GM18870 (cell line): ENCODE data around the gene SAMD4A.
A peak's percentile ranks its signal among the peaks of the same experiment; 100 is the strongest.
"Not testable (repeated sequence)": the region's sequence is repeated elsewhere in the genome, so short reads cannot be mapped to it uniquely, and the experiment has no call there.

ENCODE experiments used
- ATAC-seq: cut with Tn5 transposase; IDR thresholded peaks from one replicate; pipeline ENCODE4 v1.9.1; 2021; ENCODE audit warnings: moderate library complexity; ENCODE audit not compliant: unreplicated experiment

SAMD4A gene

DNA sequence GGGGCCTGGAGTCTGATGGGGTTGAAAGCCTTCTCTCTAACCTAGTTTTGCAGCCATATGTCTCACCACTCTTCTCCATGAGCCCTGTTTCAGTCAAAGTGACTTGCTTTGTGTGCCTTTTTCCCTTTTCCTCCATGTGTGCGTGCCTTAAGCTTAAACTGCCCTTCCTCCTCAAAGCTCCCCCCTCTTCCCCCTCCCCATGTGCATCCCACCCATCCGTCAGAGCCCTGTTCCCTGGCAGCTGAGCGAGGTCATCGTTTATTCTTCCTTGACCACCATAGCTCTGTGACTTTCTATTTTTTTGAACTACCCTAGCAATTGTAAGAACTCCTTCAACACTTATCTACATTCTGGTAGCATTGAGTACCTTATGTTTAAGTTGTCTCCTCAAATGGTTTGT, 24.9 kb downstream of the SAMD4A start:
- ATAC-seq, result no peak

GRCh38 chr14:54593860-54594259, 26.9 kb downstream of the SAMD4A start:
- no peak for ATAC-seq

GRCh38 chr14:54594537-54594936, 27.6 kb downstream of the SAMD4A start:
- ATAC-seq, result no peak

GRCh38 chr14:54597795-54598443, 31.0 kb downstream of the SAMD4A start:
- no peak for ATAC-seq

DNA sequence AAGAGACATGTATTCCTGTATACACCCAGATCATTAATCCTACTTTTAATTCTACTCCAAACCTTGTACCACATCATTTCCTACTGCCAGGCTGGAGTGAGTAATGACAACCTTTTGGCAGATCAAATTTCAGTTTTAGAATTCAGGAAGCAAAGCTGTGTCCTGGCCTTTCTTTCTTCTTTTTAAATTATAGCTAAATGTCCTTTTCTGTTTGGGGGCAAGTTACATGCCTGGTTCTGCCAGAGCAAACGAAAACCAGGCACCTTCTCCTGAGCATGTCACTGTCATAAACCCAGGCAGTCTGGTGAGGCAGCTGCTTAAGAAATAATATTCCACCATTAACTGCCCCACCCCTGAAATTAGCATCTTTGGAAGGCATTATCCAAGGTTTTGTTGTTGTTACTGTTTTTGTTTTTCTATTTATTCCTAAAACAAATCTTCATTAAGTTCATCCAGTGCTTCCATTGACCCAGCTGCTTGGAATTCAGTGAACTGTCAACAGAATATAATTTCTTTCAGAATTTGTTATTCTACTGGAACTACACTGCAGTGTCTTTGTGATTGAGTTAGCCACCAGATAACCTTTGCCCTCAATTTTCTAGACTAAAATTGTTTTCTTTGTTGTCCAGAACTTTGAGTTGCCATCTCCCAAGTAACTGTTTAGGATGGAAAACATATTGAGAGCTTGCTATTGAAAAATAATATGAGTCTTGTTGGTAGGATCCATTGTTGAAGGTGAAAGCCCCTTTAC, 33.2 kb downstream of the SAMD4A start:
- ATAC-seq, result no peak

DNA sequence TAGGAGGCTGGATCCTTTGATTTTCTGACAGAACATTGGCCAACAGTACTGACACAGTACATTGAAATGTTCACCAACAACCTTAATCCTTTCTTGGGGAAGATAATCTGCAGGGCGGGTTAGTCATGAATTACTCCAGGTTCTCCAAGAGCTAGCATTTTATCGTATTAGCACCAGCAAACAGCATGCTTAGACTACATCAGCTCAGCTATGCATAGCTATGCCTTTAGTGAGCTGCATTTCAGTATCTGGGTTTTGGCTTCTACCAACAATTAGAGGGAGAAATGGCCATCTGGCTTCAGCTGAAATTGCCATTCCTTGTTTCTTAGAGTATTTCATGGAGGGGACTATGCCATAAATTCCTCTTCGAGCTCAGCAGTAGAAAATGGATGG, 33.8 kb downstream of the SAMD4A start:
- no peak for ATAC-seq

DNA sequence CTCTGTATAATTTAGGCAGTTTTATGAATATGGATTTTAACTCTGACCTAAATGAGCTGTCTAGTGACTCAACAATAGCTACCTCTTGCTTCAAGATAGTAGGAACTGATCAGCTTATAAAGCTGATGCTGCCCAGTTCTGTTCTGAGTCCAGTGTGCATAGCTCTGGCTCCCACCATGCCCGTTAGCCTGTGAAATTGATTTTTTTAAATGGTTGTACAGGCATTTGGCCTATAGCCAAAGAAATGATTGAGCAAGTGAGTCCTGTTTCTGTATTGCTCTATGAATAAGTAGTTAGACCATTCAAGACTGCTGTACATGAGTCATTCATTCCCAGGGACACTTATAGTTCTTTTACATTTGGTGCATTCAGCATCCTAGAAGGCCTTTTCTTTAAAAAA, 36.4 kb downstream of the SAMD4A start:
- ATAC-seq, result no peak

DNA sequence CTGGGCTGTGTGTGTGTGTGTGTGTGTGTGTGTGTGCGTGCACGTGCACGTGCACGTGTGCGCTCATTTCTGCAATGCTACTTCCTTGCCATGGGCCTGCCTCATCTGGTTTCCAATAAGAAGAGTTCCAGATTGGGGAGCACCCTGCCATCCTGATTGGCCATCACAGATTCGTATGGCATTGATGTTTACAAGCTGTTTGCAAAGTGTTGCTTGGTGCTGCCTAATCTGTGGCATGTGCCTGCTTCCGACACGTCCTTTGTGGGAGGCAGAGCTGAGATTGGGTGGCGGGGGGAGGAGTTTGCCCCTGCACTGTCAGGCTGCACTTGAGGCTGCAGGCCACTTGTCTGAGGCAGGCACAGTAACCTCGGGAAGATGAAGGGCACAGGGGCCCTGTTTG, 39.2 kb downstream of the SAMD4A start:
- ATAC-seq, result no peak

GRCh38 chr14:54606631-54607133, 39.8 kb downstream of the SAMD4A start:
- ATAC-seq, result no peak

- ATAC-seq, result no peak
These were observed 42.6 kb downstream of the SAMD4A start for GRCh38 chr14:54609576-54609975.

DNA sequence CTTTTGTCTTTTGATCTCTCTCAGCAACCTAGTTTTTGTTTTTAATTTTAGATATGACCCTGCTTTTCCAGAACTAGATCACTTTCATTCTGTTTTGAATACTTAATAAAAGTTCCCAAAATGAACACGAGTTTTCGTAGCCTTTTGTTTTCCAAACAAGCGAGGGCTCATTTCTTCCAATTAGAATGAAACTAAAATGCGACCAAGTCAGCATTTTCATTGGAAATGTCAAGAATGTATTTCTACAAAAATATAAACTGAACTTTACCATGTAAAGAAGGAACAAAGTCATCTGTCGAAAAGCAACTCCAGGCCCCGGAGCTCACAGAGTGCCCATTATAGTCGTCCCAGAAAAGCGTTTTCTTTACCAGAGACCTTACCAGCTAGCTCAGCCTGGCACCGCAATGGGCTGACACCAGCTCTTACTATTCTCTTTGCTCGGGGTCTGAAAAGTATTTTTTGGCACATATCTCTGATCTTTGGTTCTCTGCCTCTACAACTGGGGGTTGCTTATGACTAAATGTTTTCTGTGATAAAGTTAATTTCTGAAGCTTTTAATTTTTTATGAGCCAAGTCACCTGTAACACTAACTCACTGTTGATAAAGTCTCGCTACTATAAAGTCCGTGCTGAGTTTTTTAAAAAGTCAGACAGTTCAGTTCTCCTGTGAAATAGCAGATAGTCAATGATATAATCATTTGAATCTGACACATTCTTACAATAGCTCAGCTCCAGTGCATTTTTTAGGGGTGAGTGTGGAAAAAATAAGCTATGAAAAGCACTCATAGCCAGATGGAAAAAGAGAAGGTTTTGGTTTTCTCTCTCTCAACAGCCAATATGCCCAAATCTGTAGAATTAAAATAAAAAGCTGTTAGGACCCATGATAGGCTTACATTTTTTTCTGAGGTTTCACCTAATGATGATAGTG, 43.4 kb downstream of the SAMD4A start:
- no peak for ATAC-seq

GRCh38 chr14:54614296-54614695, 47.4 kb downstream of the SAMD4A start:
- no peak for ATAC-seq

DNA sequence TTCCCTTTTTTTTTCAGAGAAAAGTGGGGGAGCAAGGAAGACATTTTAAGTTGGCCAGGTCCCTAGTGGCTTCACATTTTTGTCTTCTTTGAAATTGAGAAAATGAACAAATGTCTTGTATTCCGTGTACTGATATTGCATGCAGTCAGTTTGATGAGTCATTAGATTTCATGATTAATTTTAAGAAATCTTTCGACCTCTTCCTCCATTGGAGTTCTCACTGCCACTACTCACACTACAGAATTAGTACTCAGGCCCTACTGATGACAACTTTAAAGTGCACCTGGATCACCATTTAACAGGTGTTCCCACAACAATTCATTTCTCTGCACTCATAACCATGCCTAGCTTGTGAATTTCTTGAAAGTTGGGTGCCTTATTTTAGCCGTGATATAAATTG, 50.5 kb downstream of the SAMD4A start:
- no peak for ATAC-seq

DNA sequence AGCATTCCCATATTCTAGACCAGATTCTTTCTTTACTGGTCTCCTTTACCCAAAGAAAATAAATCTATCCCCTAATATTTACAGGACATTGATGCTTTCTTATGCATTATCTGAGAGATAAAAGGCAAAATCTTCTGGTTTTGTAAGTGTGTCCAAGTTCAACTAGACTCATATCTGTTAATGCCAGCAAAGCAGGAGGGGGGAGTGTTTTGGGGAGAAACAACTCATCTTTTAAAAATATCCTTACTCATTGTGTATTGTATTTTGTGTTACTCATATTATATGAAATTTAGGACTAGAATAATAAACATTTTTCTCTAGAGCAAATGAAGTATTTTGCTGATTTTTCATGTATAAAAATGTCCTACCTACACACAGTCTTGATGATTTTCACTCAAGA, 54.8 kb downstream of the SAMD4A start:
- no peak for ATAC-seq

DNA sequence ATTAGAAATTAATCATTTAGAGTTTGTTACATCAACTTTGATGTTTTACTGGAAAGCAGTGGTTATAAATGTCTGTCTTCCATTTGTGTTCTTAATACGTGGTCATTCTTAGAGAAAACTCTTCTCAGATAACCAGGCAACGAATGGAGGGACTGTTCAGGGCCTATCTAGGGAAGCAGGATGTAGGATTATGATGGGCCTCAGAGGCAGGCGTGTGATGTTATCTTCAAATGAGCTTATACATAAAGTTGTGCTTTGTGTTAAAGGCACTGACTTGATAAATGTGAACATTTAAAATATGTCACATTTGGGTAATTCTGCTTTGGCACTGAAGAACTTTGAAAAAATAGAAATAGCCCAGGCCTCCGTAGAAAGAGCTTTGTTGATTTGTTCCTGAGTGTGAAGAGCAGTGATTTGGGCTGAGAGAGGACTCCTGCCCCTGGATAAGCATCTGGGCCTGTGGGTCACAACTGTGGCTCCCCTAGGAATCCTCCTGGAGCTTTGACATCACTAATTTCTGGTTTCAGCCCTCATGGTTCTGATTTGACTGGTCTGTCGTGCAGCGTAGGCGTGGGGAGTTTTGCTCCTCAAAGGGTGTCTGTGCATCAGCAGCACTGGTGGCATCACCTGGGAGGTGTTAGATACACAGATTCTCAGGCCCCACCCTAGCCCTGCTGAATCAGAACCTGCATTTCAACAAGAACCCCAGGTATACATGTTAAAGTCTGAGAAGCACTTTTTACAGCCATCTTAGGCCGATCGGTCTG, 55.4 kb downstream of the SAMD4A start:
- ATAC-seq, result peak; percentile 85

DNA sequence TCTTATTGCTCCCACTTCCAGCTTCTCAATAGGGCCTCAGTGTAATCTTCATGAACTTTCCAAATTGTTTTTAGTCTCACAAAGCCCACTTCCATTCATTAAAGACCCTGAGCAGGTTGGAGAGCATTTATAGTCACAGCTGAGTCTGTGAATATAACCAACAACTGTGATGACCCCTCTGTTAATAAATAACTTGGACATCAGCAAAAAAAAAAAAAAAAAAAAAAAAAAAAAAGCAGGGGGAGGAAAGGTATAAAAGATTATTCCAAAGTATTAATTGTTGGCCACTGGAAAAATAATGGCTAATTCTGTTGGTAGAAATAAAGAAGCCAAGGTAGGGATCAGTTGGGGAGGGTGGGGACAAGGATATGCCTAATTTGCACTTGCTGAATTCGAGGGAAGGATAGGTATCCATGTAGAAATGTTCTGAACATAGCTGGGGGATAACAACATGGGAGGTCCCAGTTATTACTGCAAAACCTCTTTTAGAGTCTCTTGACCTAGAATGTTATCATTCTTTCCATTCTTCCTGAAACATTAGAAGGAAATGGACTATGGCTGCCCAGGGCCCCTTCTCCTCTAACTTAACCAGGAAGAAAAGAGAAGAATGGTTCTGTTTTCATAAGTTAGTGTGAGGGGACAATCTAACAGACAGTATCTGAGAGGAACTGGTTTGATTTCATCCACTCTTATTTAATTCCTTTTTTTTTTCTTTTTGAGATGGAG, 56.5 kb downstream of the SAMD4A start:
- ATAC-seq, result no peak

- not testable (repeated sequence) for ATAC-seq
These were observed 57.1 kb downstream of the SAMD4A start for GRCh38 chr14:54624005-54624358.

DNA sequence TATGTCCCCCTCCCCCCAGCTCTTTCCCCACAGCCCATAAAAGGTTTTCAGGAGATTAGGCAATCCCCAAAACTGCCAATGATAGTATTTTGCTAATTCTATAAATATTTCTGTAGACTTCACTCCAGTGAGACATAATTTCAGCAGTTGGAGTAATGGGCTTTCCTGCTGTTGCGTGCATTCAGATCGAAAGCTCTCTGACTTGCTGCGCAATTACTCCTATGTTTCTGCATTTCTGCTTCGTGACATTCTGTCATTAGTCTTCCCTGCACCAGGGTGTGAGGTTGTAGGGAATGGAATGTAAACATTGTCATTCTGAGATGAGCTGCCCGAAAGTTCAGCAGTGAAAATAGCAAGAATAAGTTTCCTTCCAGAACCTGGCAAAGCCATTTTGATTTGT, 58.2 kb downstream of the SAMD4A start:
- no peak for ATAC-seq

DNA sequence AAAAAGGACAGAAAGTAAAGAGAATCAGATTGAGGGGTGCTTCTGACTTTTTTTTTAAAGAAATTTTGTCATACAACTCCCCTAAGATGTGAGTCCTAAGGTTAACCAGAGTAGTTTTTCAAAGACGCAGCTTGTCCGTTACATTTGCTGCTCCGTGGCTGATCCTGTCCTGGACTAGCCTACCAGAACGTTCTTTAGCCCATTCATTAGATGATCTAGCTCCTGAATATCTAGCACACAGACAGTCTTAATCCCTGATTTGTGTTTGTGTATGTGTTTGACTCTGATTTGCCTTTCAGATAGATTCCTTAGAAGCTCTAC, 60.3 kb downstream of the SAMD4A start:
- no peak for ATAC-seq
